HL-60 (cell line): Measurements from ENCODE around the gene LINGO3.

Experiments used
- DNase-seq, 2 experiments: peaks; one replicate each; pipeline ENCODE4 v3.0.0-alpha.2; 2010 to 2020; ENCODE audit warnings: low read depth in 1 of 2, low spot score in 1 of 2
- H3K27ac ChIP-seq: fragments of 250-450 bp; sonication (Bioruptor Pico); replicated peaks from 2 replicates; pipeline ENCODE4 v1.5.1; 2020; ENCODE audit warnings: mild to moderate bottlenecking, moderate library complexity
- H3K27me3 ChIP-seq: fragments of 250-450 bp; sonication (Bioruptor Pico); 2 replicates; pipeline ENCODE4 v1.5.1; 2021; ENCODE audit warnings: mild to moderate bottlenecking, moderate library complexity; ENCODE audit not compliant: insufficient read depth, poor library complexity, severe bottlenecking
- H3K4me3 ChIP-seq: replicated peaks from 2 replicates; pipeline ENCODE4 v1.5.1; 2011; ENCODE audit warnings: mild to moderate bottlenecking, control low read depth, low read length; ENCODE audit not compliant: insufficient read depth
- CTCF ChIP-seq: IDR thresholded peaks from one replicate; pipeline ENCODE4 v1.5.1; 2011; ENCODE audit warnings: low read length, control low read depth, inconsistent platforms; ENCODE audit not compliant: insufficient read depth
- GABPA ChIP-seq: IDR thresholded peaks from 2 replicates; pipeline ENCODE4 v1.6.1; 2012; ENCODE audit warnings: low read depth
- POLR2AphosphoS5 ChIP-seq: IDR thresholded peaks from 2 replicates; pipeline ENCODE4 v1.6.1; 2012; ENCODE audit warnings: low read depth
- REST ChIP-seq: IDR thresholded peaks from 2 replicates; pipeline ENCODE4 v1.6.1; 2012; ENCODE audit warnings: low read depth; ENCODE audit not compliant: insufficient replicate concordance
- SPI1 ChIP-seq: IDR thresholded peaks from 2 replicates; pipeline ENCODE4 v1.6.1; 2012; ENCODE audit warnings: low read depth, mild to moderate bottlenecking, borderline replicate concordance

Gene LINGO3

GRCh38 chr19:2330632-2331284 lies 22.8 kb upstream of the LINGO3 start:
- no peak for DNase-seq
- Histone ChIP-seq H3K4me3 (no peak overlapping the region), H3K27me3 (no peaks in the 10 kb centered on the region), H3K27ac (no peak overlapping the region)
- TF ChIP-seq POLR2AphosphoS5 (no peak), REST (no peak), CTCF (no peak), SPI1 (no peak), GABPA (no peak)

GRCh38 chr19:2330255-2330631 lies 22.3 kb upstream of the LINGO3 start:
- H3K27me3 ChIP-seq: no peaks in the 10 kb centered on the region
- TF ChIP-seq POLR2AphosphoS5: no peak
- TF ChIP-seq SPI1: no peak
- no peak for TF ChIP-seq CTCF
- no peak for TF ChIP-seq REST
- H3K27ac ChIP-seq: no peak overlapping the region
- H3K4me3 ChIP-seq: no peak overlapping the region
- DNase-seq: no peak

- Histone ChIP-seq H3K4me3 (peak overlapping the region; percentile 88), H3K27me3 (no peaks in the 10 kb centered on the region), H3K27ac (peak overlapping the region; percentile 75; the same call in 1 of the 2 replicates)
- TF ChIP-seq POLR2AphosphoS5: no peak
- TF ChIP-seq SPI1: no peak
- TF ChIP-seq GABPA: no peak
- no peak for DNase-seq
Observed at GRCh38 chr19:2329501-2329916, 21.6 kb upstream of the LINGO3 start.

- no peak for DNase-seq
- no peak for TF ChIP-seq REST
- no peak for TF ChIP-seq SPI1
- no peak for TF ChIP-seq CTCF
- no peak for TF ChIP-seq GABPA
- no peak for TF ChIP-seq POLR2AphosphoS5
Observed at GRCh38 chr19:2329149-2329478, 21.2 kb upstream of the LINGO3 start.

More at GRCh38 chr19:2329149-2329478, 21.2 kb upstream of the LINGO3 start:
- Histone ChIP-seq H3K27me3 (no peaks in the 10 kb centered on the region), H3K27ac (peak overlapping the region; percentile 75), H3K4me3 (peak overlapping the region; percentile 88)
